IPS-18c (cell line): ENCODE data around the gene WDFY1.
"Not testable (repeated sequence)": the region's sequence is repeated elsewhere in the genome, so short reads cannot be mapped to it uniquely, and the experiment has no call there.

Source experiments
- H3K4me3 ChIP-seq: 2 replicates; pipeline ENCODE4 v1.7.0; 2013; ENCODE audit warnings: low read depth, mild to moderate bottlenecking, low read length, moderate library complexity; ENCODE audit not compliant: insufficient read depth
- H3K9me3 ChIP-seq: one replicate; pipeline ENCODE4 v1.6.1; 2013; ENCODE audit warnings: mild to moderate bottlenecking, low read length, moderate library complexity; ENCODE audit not compliant: control insufficient read depth, insufficient read depth

WDFY1 gene

DNA sequence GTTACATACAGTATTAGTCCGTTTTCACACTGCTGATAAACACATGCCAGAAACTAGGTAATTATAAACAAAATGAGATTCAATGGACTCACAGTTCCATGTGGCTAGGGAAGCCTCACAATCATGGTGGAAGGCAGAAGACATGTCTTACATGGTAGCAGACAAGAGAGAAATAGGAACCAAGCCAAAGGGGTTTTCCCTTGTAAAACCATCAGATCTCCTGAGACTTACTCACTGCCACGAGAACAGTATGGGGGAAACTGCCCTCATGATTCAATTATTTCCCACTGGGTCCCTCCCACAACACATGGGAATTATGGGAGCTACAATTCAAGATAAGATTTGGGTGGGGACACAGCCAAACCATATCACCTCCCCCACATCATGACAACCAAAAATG lies 5.7 kb downstream of the WDFY1 start:
- not testable (repeated sequence) for H3K9me3 ChIP-seq, H3K4me3 ChIP-seq

DNA sequence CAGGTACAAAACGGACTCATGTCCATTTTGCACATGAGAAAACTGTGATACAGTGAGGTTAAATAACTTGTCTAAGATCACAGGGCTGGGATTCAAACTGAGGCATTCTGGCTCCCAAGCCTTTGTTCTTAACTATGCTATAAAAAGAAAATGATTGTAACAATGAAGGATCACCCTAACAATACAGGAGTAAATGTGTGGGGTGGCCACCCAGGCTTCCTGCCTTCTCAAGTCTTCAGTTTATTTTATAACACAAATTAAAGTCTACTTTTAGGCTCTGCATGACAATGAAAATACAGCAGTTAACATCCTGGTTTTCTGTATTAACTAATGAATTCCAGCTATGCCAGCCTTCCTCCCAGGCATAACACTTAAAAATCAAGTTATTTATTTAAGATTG lies 7.6 kb downstream of the WDFY1 start:
- no peak overlapping the region for H3K4me3 ChIP-seq
- H3K9me3 ChIP-seq: no peaks in the 10 kb centered on the region

DNA sequence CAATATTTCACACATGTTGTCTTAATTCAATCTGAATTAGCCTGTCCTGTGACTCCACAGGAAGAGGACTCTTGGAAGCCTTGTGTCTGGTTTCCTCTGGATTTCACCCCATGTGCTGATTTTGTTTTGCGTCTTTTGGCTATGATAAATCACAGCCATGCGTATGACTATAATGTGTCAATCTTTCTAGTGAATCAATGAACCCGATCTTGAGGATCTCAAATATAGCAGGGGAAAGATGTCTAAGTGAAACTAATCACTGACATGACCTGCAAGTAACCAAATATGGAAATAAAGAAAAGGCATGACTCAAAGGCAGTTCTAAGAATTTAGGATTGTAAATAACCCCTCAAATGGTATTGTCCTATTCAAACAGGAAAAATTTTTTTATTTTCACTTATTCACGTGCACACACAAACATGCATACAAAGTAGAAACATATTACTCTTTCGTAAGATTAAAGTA lies 8.2 kb downstream of the WDFY1 start:
- H3K9me3 ChIP-seq: no peaks in the 10 kb centered on the region
- no peak overlapping the region for H3K4me3 ChIP-seq

DNA sequence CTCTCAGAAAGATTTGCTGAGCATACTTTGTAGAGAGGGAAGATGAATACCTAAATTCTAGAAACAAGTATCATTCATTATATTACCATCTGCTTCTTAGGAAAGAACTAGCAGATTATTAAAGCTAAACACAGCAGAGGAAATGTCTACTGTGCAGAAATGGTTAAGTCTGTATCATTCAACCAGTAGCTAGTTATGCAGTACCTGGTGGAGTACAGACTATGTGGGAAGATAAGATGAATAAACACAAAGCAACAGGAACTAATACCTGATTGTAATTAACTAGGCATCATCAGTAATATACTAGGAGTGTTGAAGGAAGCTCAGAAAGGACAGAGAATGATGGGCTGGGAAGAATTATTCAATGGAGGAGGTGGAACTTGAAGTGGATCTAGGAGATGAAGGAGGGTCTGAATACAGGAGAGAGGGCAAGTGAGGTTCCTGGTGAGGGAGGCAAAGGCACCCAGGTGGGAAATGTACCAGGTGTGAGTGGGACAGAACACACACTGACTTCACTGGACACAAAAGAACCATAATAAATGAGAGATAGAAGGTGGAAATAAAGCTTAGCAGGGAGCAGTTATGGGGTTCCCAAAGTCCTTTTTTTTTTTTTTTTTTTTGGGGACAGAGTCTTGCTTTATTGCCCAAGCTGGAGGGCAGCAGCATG lies 9.5 kb downstream of the WDFY1 start:
- no peak overlapping the region for H3K4me3 ChIP-seq

DNA sequence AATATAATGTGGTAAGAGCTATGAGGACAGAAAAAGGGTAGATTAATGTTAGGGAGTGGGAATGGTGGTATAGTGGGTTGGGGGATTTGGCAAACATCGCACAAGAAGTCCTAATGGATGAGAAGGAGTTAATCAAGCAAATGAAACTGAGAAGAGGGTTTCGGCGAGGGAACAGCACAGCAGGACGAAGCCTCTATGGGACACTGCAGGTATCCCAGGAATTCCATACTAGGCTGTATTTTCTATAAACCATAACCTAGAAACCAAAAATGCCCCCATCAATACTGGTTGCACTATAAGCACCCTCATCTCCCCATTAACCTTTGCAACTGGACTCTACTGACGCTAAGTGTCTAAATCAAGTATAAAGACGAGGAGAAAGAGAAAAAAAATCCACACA lies 10.3 kb downstream of the WDFY1 start:
- H3K9me3 ChIP-seq: no peaks in the 10 kb centered on the region
- no peak overlapping the region for H3K4me3 ChIP-seq

More for the DNA sequence above, 9.5 kb downstream of the WDFY1 start:
- no peaks in the 10 kb centered on the region for H3K9me3 ChIP-seq

DNA sequence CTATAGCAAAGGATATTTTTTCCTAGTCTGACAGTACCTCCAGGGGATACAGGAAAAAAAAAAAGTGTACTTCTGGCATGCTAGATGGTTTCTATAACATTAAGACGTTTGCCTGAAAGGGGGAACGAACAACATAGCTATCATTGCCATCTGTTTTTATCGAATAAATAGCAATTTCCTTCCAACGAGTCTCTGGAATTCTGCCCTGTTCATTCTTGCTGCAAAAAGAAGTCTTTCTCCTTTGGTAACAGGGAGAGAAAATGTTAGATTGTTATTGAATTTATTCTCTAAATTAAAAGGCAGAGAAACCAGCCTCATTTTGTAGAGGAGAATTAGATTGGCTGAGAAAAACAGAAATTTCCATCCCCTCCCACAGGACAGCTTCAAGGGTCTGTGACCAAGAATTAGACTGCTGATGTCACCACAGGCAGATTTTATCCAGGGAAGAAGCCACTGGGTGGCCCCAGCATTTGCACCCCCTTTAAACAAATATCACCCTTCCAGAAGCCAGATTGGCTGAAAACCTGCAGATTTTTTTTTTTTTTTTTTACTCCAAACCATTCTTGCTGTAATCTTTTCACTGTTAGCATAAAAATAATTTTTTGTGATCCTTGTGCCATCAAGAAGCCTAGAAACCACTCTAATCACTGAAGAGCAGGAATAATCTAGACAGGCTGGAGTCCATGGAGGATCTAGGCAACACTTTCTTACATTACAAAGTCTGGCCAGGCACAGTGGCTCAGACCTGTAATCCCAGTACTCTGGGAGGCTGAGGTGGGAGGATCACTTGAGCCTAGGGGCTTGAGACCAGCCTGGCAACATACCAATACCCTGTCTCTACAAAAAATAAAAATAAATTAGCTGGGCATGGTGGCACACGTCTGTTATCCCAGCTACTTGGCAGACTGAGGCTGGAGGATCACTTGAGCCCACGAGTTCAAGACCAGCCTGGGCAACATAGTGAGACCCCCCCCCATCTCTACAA lies 12.0 kb downstream of the WDFY1 start:
- no peak overlapping the region for H3K4me3 ChIP-seq
- H3K9me3 ChIP-seq: no peaks in the 10 kb centered on the region

DNA sequence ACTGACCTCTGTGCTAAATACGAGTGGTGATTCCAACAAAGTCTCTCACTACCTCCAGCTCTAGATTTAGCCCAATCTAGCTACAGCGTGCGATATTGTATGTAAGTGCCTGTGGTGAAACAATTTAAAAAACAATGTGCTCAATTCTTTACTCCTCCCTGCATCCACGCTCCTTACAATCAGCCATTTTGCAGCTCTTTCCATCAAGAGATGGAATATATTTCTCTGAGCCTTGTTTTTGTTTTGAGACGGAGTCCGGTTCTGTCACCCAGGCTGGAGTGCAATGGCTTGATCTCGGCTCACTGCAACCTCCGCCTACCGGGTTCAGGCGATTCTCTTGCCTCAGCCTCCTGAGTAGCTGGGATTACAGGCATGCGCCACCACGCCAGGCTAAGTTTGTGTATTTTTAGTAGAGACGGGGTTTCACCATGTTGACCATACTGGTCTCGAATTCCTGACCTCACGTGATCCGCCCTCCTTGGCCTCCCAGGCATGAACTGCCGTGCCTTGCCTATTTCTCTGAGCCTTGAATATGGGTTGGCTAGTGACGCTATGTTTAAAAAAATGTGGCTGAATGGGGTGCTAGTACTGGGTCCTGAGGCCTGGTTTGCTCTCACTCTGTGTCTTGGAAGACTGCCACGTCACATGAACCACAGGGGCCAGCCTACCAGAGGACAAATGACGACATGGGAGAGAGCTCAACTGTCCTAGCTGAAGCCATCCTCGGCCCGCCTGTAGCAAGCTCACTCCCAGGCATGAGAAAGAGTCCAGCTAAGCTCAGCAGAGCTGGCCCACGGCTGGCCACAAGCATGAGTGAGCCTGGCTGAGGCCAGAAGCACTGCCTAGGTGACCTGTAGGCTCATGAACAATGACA lies 14.8 kb downstream of the WDFY1 start:
- Histone ChIP-seq H3K4me3 (no peak overlapping the region), H3K9me3 (no peaks in the 10 kb centered on the region)

DNA sequence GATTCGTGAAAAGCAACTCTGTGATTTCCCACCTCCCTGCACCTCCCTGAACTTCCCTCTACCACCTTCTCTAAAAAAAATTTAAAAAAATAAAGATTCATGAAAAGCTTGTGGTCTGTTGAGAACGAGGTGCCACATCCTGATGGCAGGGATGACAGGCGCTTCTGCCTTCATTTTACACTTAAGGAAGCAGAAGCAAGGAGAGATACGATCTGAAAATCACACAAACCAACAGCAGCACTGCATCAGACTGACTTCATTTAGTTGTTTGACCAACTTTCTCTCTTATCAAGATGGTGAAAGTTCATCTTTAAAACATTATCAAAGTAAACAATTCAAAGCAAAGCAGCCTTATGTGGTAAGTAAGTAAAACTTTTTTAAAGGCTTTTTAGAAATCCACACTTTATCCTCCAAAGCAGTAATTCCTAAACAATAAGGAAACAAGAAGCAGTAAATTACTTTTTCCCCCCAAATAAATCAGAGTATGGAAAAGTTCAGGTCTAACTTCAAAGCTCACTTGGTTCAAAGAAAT lies 15.5 kb downstream of the WDFY1 start:
- Histone ChIP-seq H3K4me3 (no peak overlapping the region), H3K9me3 (no peaks in the 10 kb centered on the region)

DNA sequence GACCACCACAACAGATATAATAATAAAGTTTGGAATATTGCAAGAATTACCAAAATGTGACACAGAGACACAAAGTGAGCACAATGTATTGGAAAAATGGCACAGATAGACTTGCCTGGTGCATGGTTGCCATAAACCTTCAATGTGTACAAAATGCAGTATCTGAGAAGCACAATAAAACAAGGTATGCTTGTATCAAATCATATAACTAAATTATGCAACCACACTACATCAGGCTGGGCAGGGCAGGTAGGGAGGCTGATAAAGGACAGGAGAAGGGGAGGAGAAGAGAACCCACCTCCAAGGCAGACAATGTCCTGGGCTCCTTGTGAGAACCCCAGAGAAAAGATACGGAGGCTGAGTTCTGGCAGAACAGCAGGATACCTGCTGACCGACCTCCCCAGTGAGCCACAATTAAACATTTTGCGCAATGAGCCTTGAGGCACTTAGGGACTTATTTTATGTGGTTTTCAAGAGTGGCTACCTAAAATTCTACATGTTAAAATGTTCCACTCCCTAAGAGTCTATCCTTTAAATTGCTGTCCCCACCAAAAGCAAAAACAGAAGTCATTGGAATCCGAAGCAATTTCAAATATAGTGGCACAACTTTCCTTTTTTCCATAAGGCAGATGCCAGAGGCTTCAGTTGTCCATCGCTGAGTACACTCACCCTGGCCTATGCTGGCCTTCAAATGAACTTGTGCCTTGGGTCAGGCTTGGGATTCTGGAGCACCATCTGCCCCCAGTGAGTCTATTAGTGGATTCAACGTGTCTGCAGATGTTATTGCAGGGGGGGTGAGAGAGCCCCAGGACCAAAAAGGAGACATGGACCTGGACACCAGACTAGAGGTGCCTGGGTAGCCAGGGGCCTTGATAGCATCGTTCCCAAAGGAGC lies 16.8 kb downstream of the WDFY1 start:
- H3K9me3 ChIP-seq: no peaks in the 10 kb centered on the region
- no peak overlapping the region for H3K4me3 ChIP-seq

DNA sequence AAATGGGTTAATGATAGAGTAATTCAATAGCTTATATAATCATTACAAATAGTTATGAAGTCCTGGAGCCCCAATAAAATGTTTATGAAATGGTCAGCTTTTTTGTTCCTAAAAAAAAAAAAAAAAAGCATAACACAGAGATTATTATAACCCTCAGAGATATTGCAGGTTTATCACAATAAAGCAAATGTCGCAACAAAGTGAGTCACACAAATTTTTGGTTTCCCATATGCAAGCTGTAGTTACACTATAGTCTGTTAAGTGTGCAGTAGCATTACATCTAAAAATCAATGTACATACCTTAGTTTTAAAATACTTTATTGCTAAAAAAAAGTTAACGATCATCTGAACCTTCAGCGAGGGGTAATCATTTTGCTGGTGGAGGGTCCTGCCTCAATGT lies 20.0 kb downstream of the WDFY1 start:
- H3K9me3 ChIP-seq: no peaks in the 10 kb centered on the region
- no peak overlapping the region for H3K4me3 ChIP-seq

DNA sequence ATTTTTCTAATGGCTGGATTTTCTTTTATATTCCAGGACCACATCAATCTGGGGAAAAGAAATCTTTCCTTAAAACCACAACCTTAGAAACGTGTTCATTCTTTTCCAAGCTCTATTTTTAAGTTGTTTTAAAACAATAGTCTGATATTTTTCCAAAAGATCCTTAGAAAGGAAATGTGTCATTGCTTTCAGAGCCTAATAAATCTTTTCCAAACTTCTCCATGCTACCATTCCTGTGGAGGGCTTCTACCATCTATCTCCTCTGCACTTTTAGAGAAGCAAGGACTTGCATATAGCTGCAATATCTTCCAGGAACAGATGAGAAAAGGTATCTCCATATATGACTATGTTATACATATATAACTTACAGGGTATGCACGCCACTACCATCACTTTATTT lies 21.2 kb downstream of the WDFY1 start:
- Histone ChIP-seq H3K9me3 (no peaks in the 10 kb centered on the region), H3K4me3 (no peak overlapping the region)

DNA sequence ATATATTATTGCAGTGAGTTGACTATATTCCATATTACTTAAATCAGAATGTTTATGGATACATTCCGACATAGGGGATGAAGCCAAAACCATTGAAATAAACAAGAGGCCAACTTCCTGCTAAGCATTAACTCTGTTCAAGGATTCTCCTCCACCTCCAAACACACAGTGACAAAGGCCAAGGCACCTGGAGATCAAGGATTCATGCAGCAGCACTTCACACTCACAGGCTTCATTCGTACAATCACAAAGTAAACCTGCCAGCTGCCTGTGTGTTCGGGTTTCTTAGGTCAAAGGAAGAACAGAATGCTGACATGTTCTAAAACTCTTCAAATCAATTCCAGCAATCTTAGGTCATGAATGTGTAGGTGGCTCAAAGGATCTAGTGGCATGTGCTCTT lies 22.8 kb downstream of the WDFY1 start:
- H3K4me3 ChIP-seq: no peak overlapping the region
- H3K9me3 ChIP-seq: no peaks in the 10 kb centered on the region

DNA sequence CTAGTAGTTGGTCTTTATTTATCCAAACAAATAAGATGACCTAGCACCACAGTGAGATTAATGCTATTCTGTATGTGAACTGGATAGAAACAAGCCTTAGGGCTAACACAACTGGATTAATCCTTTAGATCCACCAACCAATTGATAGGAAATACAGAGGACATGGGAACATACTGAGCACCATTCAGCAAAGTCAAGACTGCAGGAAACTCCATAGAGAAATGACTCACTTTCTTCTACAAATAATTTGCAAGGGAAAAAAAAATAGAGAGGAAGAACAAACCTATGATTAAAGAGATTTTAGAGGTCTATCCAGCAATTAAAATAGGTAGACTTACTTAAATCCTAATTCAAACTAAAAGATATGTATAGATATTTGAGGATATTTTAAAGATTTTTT lies 23.9 kb downstream of the WDFY1 start:
- no peaks in the 10 kb centered on the region for H3K9me3 ChIP-seq
- H3K4me3 ChIP-seq: no peak overlapping the region

DNA sequence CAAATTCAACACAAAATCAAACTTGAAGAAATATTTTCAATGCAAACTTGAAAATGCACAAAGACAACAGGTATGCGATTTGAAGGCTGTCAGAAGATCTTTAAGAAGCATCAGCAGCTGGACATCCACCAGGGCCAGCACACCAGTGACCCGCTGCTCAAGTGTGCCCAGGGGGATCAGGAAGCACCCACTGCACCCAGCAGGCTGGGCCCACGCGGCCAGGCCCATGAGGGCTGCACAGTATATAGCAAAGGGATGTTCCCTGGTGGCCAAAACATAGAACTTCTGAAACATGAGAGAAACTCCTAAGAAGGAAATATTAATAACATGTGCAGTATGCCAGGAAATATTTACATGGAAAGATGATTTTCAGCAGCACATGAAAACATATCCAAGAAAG lies 25.0 kb downstream of the WDFY1 start:
- no peaks in the 10 kb centered on the region for H3K9me3 ChIP-seq
- H3K4me3 ChIP-seq: no peak overlapping the region

DNA sequence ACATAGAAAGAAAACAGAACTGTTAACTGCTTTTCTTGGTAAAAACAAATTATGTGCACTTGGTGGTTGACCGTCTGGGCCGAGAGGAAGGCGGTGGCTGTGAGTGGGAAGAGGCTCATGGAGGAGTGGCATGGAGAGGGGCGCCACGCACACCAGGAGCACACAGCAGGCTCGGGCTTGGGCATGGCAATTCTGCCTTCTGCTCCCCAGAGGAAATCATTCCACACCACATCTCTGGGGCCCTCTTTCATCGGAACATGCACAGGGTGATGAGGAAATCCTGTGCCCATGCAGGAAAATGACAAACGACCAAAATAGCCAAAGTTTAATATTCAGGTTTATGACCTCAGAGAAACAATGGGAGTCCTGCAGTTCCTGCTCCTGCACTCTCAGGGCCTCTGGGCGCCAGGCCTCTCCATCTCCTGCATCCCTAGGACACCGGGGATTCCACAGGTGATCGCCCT lies 26.4 kb downstream of the WDFY1 start:
- no peaks in the 10 kb centered on the region for H3K9me3 ChIP-seq
- no peak overlapping the region for H3K4me3 ChIP-seq

DNA sequence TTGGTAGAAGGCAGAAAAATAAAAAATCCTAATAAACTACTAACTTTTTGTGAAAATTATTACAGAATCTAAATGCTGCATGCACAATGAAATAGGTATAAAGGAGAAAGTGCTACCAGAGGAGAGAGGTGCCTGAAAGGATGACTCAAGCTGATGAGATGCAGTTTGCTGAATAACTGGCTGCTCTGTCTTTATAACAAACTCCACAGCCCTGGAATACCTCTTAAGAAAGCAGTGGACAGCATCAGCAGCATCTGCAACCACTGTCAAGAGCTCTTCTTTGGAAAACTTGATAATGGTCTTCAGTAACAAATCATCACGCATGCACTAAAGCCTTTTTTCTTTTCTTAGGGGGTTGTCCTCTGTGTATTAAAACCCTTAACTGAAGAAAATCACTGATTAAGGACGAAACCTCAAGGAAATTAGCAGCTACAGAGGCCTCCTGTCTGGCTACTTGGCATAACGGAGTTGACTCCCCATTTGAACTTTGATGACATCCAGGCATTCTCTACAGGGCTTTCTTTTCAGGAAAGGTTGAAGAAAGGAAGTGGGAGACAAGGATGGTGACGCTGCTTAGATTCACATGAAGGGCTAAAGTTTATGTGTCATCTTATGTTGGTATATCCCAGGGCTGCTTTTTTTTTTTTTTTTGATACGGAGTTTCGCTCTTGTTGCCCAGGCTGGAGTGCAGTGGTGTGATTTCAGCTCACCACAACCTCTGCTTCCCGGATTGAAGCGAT lies 28.8 kb downstream of the WDFY1 start:
- H3K4me3 ChIP-seq: no peak overlapping the region
- peaks cover 3% of the 10 kb centered on the region for H3K9me3 ChIP-seq
